ENCODE data around the gene SPOCK1.

DNA sequence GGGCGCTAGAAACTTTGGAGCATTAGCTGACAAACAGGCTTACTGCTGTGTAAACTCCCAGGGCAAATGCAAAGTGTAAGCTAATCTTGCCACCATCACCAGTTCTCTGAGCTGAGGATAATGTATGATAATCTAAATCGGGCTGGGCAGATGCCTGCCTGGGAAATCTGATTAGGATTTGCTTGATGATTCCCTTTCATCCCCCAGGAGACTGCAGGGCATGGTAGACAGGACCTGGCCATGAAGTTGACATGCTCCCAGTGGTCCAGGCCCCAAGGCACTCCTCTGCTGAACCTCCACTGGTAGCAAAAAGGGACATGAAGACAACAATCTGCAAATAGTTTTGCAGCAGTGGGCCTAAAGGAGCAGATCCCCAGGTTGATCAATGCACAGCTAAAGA, 317.5 kb downstream of the SPOCK1 start:
- TF ChIP-seq, protein P1, sequence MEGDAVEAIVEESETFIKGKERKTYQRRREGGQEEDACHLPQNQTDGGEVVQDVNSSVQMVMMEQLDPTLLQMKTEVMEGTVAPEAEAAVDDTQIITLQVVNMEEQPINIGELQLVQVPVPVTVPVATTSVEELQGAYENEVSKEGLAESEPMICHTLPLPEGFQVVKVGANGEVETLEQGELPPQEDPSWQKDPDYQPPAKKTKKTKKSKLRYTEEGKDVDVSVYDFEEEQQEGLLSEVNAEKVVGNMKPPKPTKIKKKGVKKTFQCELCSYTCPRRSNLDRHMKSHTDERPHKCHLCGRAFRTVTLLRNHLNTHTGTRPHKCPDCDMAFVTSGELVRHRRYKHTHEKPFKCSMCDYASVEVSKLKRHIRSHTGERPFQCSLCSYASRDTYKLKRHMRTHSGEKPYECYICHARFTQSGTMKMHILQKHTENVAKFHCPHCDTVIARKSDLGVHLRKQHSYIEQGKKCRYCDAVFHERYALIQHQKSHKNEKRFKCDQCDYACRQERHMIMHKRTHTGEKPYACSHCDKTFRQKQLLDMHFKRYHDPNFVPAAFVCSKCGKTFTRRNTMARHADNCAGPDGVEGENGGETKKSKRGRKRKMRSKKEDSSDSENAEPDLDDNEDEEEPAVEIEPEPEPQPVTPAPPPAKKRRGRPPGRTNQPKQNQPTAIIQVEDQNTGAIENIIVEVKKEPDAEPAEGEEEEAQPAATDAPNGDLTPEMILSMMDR (conservative IDR thresholded peaks at IDR 0.05; ENCODE audit: low read depth, low read length): no peak
- no peak for TF ChIP-seq EZH2 (IDR thresholded peaks at IDR 0.05; ENCODE audit: borderline replicate concordance, low read depth, low read length, poor library complexity, severe bottlenecking)

Measured in A673 (cell line).